Esophagus muscularis mucosa (tissue), 4 donors: ENCODE data around the gene MT1B.
"Not testable (repeated sequence)": the region's sequence is repeated elsewhere in the genome, so short reads cannot be mapped to it uniquely, and the experiment has no call there.

Experiments
- CTCF ChIP-seq, 3 experiments: fragments of 200-600 bp in 2 of 3; fragments of 450-650 bp in 1 of 3; sonication (generic) in 2 of 3; IDR thresholded peaks; one replicate each; pipeline ENCODE4 v1.5.1; 2017 to 2019; ENCODE audit warnings: antibody characterized with exemption in 3 of 3, mild to moderate bottlenecking in 2 of 3, moderate library complexity in 1 of 3
- EP300 ChIP-seq: sonication (generic); formaldehyde crosslinking; IDR thresholded peaks from one replicate; pipeline ENCODE4 v1.6.1; 2017; ENCODE audit warnings: antibody characterized with exemption
- POLR2A ChIP-seq: fragments of 450-650 bp; IDR thresholded peaks from one replicate; pipeline ENCODE4 v1.6.1; 2017; ENCODE audit warnings: antibody characterized with exemption, moderate library complexity, mild to moderate bottlenecking, low read depth
- POLR2AphosphoS5 ChIP-seq, 2 donors: sonication (generic); formaldehyde crosslinking; IDR thresholded peaks; one replicate each; pipeline ENCODE4 v1.6.1; 2017; ENCODE audit warnings: antibody characterized with exemption in 2 of 2

- not testable (repeated sequence) for TF ChIP-seq CTCF (IDR thresholded peaks at IDR 0.05); POLR2A; EP300; POLR2AphosphoS5 (IDR thresholded peaks at IDR 0.05)
Observed at GRCh38 chr16:56671691-56672090, 20.0 kb downstream of the MT1B start.
